Activated T-cell treated with anti-CD3 and anti-CD28 coated beads, Interleukin-2, amount 50 U/mL, for 24 hours (primary cell): Measurements from ENCODE around the gene CRISP1.
"Not testable (repeated sequence)": the region's sequence is repeated elsewhere in the genome, so short reads cannot be mapped to it uniquely, and the experiment has no call there.

Experiments used
- DNase-seq: peaks from one replicate; pipeline ENCODE4 v3.0.0-alpha.2; 2020
- H3K27ac Mint-ChIP-seq: 2 replicates; pipeline ENCODE4 v1.8.0; 2020; ENCODE audit warnings: mild to moderate bottlenecking, mixed read lengths
- H3K27me3 Mint-ChIP-seq: 2 replicates; pipeline ENCODE4 v1.8.0; 2020; ENCODE audit warnings: mixed read lengths
- H3K36me3 Mint-ChIP-seq: 2 replicates; pipeline ENCODE4 v1.8.0; 2020; ENCODE audit warnings: low read depth, mixed read lengths
- H3K4me1 Mint-ChIP-seq: 2 replicates; pipeline ENCODE4 v1.8.0; 2020; ENCODE audit warnings: low read depth, mixed read lengths
- H3K4me3 Mint-ChIP-seq: 2 replicates; pipeline ENCODE4 v1.8.0; 2020; ENCODE audit warnings: mild to moderate bottlenecking, moderate library complexity, mixed read lengths
- H3K9me3 Mint-ChIP-seq: 2 replicates; pipeline ENCODE4 v1.8.0; 2020; ENCODE audit warnings: mixed read lengths

CRISP1 gene

DNA sequence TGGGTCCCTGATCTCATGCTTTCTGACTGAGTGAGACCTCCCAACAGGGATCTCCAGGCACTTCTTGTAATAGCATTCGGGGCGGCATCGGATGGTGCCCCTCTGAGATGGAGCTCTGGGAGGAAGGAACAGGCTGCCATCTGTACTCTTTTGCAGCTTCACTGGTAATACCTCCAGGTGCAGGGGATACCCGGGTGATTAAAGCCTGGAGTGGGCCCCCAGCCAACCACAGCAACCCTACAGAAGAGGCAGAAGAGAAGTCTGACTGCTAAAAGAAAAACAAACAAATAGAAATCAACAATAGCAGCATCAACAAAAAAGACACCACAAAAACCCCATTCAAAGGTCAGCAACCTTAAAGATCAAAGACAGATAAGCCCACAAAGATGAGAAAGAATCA lies 60.2 kb downstream of the CRISP1 start:
- Mint-ChIP-seq H3K36me3 (no peaks in the 10 kb centered on the region), H3K27me3 (no peaks in the 10 kb centered on the region), H3K4me3 (no peak overlapping the region), H3K27ac (no peak overlapping the region), H3K9me3 (no peaks in the 10 kb centered on the region), H3K4me1 (no peaks in the 10 kb centered on the region)
- DNase-seq: no peak

DNA sequence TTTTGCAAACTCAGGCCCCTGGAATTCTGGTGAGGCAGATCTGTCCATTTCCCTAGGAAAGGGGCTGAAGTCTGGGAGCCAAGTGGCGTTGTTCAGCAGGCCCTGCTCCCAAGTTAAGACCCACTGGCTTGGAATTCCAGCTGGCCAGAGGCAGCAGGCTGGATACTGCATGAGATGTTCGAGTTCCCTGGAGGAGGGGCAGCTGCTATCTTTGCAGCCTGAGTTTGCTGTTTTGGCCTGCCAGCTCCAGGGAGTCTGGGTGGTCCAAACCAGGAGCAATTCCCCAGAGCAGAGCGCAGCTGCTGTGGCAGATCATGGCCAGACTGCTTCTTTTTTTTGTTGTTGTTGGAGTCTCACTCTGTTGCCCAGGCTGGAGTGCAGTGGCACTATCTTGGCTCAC lies 61.1 kb downstream of the CRISP1 start:
- H3K4me1 Mint-ChIP-seq: no peaks in the 10 kb centered on the region
- no peak overlapping the region for H3K27ac Mint-ChIP-seq
- no peaks in the 10 kb centered on the region for H3K36me3 Mint-ChIP-seq
- no peak for DNase-seq
- no peaks in the 10 kb centered on the region for H3K27me3 Mint-ChIP-seq
- no peaks in the 10 kb centered on the region for H3K9me3 Mint-ChIP-seq
- H3K4me3 Mint-ChIP-seq: no peak overlapping the region

DNA sequence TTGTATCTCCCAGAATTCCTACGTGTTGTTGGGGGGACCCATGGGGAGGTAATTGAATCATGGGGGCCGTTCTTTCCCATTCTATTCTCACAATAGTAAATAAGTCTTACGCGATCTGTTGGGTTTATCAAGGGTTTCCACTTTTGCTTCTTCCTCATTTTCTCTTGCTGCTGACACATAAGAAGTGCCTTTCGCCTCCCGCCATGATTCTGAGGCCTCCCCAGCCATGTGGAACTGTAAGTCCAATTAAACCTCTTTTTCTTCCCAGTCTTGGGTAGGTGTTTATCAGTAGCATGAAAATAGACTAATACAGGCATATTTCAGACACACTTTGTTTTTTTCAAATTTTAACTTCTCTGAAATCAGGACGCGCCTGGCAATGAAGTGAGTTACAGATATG lies 64.8 kb downstream of the CRISP1 start:
- no peak for DNase-seq
- Mint-ChIP-seq H3K36me3 (no peaks in the 10 kb centered on the region), H3K9me3 (peaks cover 3% of the 10 kb centered on the region), H3K4me3 (no peak overlapping the region), H3K4me1 (no peaks in the 10 kb centered on the region), H3K27ac (no peak overlapping the region), H3K27me3 (no peaks in the 10 kb centered on the region)

DNA sequence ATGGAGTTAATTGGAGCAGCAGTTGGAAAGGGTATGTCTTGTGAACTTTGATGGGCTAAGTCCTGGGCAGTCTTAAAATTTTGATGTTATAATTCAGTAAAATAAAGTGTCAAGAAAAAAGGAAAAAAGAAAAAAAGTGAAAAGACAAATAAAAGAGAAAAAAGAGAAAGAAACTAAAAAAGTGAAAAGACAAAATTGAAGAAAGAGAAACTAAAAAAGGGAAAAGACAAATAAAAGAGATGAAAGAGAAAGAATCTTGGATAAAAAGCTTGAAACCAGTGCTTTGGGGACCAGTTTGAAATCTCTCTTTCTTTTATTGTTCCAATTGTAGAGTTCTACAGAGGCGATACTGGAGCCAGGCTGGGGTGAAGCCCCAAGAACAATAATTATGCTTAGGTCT lies 67.2 kb downstream of the CRISP1 start:
- Mint-ChIP-seq H3K9me3 (peaks cover 4% of the 10 kb centered on the region), H3K4me3 (no peak overlapping the region), H3K27me3 (no peaks in the 10 kb centered on the region), H3K36me3 (no peaks in the 10 kb centered on the region), H3K27ac (no peak overlapping the region), H3K4me1 (no peaks in the 10 kb centered on the region)
- no peak for DNase-seq

DNA sequence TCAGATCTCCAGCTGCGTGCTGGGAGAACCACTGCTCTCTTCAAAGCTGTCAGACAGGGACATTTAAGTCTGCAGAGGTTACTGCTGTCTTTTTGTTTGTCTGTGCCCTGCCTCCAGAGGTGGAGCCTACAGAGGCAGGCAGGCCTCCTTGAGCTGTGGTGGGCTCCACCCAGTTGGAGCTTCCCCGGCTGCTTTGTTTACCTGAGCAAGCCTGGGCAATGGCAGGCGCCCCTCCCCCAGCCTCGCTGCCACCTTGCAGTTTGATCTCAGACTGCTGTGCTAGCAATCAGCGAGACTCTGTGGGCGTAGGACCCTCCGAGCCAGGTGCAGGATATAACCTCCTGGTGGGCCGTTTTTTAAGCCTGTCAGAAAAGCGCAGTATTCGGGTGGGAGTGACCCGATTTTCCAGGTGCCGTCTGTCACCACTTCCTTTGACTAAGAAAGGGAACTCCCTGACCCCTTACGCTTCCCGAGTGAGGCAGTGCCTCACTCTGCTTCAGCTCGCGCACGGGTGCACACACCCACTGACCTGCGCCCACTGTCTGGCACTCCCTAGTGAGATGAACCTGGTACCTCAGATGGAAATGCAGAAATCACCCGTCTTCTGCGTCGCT lies 69.4 kb downstream of the CRISP1 start:
- H3K27ac Mint-ChIP-seq, H3K9me3 Mint-ChIP-seq, H3K27me3 Mint-ChIP-seq, H3K4me3 Mint-ChIP-seq, DNase-seq, H3K4me1 Mint-ChIP-seq, H3K36me3 Mint-ChIP-seq: not testable (repeated sequence)

DNA sequence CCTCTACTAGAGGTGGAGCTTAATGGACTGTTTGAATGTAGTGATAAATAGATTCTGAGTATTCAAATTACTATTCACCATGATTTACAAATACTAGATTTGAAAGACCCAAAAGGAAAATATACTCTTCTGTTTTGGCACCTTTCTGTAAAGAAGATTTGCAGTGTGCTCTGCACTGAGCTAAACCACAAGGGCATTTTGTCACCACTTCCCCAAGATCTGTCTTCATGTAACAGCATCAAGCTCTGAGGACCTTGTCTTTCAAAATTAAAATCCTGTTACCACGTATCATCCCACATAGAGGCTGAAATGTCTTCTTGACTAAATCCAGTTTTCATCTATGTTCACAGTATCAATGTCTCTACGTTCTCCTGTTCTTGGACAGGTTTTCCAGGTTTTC lies 76.0 kb downstream of the CRISP1 start:
- H3K36me3 Mint-ChIP-seq: no peaks in the 10 kb centered on the region
- no peak overlapping the region for H3K4me3 Mint-ChIP-seq
- H3K4me1 Mint-ChIP-seq: no peaks in the 10 kb centered on the region
- H3K27me3 Mint-ChIP-seq: no peaks in the 10 kb centered on the region
- no peak overlapping the region for H3K27ac Mint-ChIP-seq
- no peak for DNase-seq
- H3K9me3 Mint-ChIP-seq: no peaks in the 10 kb centered on the region

DNA sequence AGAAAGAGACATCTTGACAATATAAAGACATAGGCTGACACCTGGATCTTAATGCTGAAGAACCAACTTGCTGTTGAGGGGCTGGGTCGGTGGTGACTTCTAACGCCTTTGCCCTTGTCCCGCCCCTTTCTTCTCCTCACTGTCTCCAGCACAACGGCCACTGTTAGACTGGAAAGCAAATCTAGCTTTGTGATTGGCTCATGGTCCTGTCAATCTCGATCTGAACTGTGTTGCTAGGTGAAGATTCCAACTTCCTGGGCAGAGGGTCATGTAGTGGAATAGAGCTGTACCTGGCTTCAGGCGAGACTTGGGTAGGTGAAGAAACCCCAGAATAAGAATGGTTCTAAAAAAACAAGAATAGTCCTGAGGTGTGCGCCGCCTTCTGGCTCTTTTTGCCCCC lies 79.2 kb downstream of the CRISP1 start, which contains the start of gene PGK2:
PGK2 (minus strand) TSS at position 110 of the 400 bp plus-strand sequence; CDS start at position 12, 98 bp downstream.
- Mint-ChIP-seq H3K4me1 (no peaks in the 10 kb centered on the region), H3K9me3 (no peaks in the 10 kb centered on the region), H3K36me3 (no peaks in the 10 kb centered on the region), H3K4me3 (no peak within 1 kb of the TSS), H3K27ac (no peak within 1 kb of the TSS), H3K27me3 (no peaks in the 10 kb centered on the region)
- DNase-seq: no peak

DNA sequence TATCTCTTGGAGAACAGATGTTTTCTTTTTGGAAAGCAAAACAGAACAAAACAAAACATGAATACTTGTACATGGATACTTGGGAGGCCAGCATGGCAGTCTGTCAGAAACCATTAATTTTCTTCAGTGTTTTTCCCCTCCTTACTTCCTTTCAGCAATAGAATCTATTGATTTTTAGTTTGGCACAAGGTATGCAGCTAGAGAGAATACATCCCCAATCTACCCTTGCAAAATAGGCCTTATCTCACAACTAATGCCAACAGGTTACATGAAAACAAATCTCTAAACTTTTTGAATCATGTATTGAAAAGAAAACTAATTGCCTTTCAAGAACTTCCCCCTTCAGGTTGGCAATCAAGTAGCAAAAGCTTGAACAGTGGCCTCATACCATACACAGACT lies 82.1 kb downstream of the CRISP1 start:
- Mint-ChIP-seq H3K36me3 (no peaks in the 10 kb centered on the region), H3K27ac (no peak overlapping the region), H3K4me1 (no peaks in the 10 kb centered on the region), H3K4me3 (no peak overlapping the region), H3K9me3 (no peaks in the 10 kb centered on the region), H3K27me3 (no peaks in the 10 kb centered on the region)
- no peak for DNase-seq
